Measurements from ENCODE around the gene MYOF.
"Not testable (repeated sequence)": the region's sequence is repeated elsewhere in the genome, so short reads cannot be mapped to it uniquely, and the experiment has no call there.

MYOF gene

DNA sequence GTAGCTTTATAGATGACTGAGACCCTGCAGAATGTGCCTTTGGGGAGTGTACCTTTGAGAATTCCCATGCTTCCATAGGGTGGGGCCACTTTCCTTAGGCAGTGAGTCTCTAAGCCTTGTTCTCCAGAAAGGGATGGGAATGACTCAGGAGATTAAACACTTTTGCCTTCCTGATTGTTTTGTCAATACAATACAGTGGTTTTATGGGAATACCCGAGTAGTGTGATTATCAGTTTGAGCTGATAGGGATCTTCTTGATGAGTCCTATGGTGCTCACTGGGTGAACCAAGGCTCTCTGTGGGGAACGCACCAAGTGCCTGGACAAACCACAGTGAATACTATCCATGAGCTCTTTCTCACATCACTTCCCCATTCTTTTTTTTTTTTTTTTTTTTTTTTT lies 6.3 kb downstream of the MYOF start:
- DNase-seq: no peak

DNA sequence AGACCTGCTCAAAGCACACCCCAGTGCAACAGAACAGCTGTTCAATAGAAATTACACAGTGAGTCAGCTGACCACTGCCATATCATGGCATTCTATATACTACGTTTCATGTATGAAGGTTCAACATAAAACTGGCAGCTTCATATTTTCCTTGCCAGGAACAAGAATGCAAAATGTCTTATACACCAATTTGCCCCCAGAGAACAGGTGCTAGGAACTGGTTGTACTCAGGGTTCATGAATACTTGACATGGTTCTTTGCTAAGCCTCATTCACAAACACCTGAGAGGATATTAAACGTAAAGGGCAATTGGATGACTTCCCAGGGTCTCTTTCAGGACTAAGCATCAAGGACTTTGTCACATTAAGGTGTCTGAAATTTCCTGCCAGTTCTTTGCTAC lies 6.9 kb downstream of the MYOF start:
- no peak for DNase-seq

DNA sequence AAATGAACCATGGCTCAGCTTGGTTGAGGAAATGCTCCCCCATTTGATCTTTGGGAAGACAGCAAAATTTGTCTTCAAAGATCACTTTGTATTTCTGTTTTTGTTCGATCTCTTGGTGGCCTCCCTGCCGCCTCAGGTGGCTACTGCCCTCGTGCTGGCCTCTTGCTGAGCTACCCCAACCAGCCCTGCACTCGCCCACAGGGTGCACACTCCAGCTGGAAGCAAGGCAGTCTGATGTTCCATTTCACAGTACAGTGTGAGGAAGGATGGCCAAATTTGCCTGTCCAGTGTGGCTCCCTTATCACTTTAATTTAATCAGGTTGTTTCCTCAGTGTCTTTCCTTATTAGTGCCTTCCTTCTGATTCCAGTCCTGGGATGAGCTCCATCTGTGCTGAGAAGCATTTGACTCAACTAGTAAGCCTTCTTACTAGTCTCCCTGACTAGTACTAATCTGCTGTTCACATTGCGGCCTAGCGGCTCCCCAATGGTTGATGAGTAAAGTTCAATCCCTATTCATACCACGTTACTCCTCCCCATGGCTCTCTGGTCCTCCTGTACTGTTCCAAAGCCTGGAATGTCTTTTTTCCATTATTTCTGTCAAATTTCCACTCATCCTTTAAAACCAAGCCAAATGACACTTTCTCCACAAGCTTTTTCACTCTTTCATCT lies 8.2 kb downstream of the MYOF start:
- no peak for DNase-seq

DNA sequence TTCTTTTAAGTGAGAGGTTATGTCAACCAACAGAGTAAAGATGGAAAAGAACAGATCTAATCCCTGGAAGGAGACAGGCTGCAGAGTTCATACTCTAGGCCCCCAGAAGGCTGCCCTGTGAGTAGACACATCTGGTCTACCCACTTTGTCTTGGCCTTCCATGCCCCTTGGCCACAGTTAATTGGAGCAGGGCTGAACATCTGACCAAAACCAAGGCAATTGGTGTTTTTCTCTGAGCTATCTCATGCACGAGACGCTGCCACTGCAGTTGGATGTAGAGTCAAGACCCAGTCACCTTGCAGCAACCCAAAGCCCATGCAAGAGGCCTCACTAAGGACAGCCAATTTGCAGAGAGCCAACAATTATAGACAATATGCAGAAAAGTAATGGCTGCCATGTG lies 9.0 kb downstream of the MYOF start:
- no peak for DNase-seq

DNA sequence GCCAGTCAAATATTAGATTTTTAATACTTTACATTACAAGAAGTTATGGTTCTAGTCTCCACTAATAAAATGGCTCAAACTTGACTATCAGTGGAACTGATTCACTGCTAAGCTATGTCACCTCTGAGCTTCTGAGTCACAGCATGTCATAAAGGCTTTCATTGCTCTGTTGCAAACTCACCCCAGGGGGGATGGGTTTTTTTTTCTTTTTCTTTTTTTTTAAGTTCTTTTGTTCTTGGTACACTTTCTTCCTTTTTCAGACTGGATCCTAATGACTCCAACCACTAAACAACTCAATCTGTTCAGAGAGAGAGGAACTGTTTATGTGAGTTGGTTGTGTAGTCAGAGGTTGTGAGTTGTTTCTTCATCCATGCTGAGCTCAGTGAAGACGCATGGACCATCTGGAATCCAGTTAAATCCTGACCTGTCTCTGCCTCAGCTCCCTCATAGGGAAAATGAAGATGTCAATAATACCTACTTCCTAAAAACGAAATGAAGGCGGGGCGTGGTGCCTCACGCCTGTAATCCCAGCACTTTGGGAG lies 11.0 kb downstream of the MYOF start:
- no peak for DNase-seq

DNA sequence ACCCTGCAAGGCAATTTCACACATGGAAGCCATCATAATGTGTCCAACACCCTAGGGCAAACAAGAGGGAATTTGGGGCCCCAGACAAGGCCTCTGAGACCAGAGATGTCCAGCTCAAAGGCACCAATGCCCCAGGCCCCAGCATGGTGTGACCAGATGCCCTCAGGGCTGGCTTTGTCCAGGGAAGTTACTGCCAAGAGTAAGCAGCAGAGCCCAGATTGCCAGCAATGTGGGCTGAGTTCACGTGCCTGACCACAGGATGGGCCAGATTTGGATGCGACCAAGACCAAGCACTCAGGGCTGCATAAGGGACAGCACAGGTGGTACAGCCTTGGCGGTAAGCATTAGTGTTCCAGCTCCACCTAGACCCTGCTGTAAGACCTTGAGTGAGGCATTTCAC lies 12.7 kb downstream of the MYOF start:
- DNase-seq: no peak

DNA sequence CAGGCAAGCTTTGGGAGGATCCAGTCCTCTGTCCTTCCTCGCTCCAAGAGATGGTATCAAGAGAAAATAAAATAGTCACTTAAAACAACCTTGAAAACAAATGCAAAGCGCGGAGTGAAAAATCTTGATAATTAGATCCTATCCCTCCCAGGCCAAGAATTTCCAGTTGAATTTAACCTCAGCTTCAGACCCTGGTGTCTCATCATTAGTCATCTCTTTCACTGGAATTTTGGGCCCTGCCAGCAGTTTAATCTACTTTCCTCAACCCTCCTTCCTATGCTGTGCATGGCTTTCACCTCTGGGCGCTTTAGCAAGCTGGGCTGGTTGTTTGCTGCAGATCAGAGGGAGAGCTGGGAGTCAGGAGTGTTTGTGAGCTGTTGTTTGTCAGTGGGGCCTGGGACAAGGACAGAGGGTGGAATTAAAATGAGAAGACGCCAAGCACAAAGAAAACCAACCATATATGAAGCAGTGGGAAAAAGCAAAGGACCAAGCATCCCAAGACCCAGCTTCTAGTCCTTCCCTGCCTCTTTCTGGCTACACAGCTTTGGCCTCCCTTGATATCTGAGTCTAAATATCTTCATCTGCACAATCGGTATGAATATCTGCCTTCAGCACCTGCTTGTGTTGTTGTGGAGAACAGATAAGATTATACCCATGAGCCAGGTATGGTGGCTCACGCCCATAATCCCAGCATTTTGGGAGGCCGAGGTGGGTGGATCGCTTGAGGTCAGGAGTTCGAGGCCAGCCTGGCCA lies 13.5 kb downstream of the MYOF start:
- DNase-seq: no peak

DNA sequence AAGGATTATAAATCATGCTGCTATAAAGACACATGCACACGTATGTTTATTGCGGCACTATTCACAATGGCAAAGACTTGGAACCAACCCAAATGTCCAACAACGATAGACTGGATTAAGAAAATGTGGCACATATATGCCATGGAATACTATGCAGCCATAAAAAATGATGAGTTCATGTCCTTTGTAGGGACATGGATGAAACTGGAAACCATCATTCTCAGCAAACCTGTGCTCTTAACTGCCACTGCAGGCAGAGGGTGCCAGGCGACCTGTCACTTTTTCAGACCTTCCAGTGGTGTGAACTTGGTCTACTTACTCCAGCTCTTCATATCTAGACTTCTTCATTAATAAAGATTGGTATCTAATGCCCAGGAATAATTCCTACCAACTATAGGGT lies 14.5 kb downstream of the MYOF start:
- not testable (repeated sequence) for DNase-seq

DNA sequence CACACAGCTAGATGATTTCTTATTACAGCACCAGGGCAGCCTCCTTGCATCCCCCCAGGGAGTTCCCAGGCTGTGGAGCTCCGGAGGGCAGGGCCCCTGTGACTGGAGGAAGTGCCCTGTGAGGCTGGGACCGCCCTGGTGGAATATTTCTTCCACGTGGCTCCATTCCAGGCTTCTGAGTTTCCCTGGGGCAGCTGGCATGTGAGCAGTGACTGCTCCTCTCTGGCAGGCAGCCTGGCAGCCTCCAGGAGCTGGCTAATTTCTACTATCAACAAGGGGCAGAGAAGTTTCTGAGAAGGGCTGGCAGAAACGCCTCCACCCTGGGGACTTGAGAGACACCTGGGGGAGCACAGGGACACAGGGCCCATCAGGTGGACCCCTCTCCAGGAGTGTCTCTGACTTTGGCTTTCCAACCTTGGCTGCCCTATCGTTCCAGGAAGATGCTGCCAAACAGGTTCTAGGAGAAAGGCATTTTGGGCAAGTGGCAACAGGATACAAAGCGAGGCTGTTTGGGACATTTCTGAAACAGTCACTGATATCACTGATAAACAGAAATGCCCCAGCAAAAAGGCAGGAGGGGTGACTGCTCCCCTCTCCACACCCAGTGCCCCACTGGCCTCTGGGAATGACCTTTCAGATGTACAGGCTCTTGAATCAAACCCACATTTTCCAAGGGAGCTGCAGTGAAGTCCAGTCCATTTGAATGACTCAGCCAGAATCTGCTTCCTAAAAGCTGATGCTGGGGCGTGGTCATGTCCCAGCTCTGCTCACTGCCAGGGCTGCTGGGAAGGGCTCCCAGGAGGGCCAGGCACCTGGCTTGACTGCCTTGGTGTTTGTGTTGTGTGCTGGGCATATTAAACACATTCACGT lies 16.1 kb downstream of the MYOF start:
- no peak for DNase-seq

DNA sequence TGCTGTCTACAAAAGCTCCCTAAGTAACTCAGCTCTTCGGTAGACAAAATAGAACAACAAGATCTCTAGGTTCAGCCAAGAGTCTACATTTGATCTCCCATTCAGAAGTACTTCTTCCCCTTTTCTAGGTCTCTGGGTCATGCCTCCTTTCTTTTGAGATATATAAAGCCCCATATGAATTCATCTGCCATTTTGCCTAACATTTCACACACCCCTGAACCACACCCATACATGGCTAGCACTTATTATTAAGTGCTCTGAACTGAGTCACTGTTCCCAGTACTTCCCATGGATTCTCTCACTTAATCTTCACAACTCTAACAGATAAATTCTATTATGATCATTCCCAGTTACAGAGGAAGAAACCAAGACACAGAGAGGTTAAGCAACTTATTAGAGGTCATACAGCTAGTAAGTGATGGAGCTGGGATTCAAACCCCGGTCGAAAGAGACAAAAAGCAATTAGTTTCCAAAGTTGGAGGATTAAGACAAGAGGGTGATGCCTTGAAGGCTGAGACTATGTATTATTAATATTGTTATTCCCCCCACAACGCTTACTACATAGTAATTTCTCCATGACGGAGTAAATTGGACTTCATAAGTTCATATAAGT lies 17.3 kb downstream of the MYOF start:
- DNase-seq: no peak

DNA sequence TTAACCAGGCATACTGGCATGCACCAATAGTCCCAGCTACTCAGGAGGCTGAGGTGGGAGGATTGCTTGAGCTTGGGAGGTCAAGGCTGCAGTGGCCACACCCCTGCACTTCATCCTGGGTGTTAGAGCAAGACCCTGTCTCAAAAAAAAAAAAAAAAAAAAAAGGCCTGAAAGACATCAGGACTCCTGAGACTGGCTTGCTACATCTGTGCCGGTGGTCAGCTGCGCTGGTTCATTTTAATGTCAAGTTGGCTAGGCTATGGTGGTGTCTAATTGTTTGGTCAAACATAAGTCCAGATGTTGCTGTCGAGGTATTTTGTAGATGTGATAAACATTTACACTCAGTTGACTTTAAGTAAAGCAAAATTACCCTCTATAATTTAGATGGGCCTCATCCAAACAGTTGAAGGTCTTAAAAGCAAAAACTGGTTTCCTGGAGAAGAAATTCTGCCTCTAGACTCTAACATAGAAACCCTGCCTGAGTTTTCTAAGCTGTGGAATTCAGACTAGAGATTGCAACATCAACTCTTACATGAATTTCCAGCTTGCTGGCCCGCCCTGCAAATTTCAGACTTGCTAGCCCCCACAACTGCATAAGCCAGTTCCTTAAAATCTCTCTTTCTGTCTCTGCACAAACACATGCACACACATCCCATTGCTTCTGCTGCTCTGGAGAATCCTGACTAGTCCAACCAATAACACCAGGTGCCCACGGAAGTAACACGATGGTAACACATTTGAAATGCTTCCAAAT lies 18.2 kb downstream of the MYOF start:
- no peak for DNase-seq

DNA sequence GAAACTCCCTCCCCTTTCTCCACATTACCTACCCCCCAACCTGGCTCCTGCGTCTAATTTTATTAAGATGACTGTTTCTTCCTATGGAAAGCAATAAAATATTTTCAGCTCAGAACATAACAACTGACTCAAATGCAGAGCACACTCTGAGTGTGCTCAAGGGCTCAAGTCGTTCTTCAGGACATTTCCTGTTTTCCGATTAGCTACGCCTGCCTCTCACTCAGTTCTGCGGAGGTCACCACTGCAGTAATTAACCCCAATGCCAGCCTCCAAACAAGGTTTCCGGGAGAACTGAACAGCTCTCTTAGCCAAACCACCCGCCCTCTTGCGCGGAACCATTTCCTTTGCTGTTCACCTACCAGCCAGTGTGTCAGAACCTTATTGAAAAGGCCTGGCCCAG lies 19.3 kb downstream of the MYOF start:
- peak; percentile 60 to 69 for DNase-seq

DNA sequence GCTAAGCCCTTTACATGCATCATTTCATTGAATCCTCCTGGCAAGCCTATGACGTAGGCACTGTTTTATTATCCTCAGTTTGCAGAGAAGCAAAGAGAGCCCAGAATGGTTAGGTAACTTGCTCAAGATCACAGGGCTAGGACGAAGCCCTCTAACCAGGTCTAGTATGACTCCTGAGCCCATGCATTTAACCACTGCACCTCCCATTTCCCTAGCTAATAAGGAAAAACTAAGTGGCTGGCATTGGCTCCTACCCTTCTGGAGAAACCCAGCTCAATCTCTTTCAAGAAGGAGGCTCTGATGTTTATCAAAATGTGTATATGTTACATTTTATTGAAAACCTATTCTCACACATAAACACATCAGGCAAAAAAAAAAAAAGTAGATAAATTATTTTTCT lies 19.8 kb downstream of the MYOF start:
- DNase-seq: no peak

DNA sequence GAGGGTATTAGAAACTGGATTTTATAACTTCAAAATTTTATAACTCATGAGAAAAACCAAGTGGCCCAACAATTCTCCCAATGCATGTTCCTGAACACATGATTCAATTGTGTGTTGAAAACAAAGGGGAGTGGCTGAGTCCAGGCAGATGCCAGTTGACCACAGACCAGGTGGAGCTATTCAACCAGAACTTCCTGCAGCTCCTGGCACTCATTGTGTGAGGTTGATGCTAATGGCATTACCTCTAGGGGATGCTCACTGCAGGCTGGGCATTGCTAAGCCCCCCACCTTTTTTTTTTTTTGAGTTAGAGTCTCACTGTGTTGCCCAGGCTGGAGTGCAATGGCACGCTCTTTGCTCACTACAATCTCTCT lies 20.3 kb downstream of the MYOF start:
- no peak for DNase-seq

DNA sequence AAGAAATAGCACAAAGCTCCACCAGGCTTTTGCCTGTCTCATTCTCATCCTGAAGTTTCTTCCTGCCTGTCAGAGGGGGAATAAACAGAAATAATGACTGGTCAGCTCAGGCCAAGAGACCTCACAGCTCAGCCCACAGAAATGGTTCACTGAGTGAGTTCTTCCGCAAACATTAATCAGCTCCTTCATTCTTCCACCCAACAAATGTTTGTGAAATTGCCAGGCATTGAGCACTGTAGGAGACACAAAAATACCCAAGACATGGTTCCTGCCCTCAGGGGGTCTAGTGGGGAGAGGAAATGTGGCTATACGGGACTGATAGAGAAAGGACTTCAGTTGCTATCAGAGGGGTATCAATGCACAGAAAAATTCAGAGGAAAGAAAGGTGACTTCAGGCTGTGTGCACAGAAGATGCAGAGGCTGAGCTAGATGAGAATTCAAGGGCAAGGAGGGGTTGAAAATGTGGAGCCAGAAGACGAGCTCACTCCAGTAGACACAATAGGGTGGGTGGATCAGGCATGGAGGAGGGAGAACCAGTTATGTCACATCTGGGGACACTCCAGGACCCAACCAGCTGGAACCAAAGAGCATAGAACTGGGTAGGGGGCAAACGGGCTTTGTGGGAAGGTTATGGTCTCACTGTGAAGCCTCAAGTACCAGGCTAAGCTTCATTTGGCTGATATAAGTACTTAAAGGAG lies 20.9 kb downstream of the MYOF start:
- no peak for DNase-seq

DNA sequence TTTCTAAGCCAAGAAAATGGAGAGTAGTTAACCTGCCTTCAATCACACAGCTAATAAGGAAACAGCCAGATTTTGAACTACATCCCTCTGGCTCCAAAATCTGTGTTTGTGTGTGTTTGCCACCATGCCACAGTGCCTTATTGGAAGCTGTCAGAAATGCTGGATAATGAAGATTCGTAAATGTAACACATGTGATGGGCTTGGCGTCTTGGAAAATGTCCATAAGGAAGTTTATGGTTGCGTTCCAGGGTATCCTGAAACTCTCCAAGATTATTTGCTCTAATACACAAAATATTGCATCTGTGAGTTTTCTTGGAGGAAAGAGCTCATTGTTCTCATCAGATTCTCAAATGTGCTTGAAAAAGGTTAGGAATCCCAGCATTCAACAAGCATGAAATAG lies 22.7 kb downstream of the MYOF start:
- no peak for DNase-seq

DNA sequence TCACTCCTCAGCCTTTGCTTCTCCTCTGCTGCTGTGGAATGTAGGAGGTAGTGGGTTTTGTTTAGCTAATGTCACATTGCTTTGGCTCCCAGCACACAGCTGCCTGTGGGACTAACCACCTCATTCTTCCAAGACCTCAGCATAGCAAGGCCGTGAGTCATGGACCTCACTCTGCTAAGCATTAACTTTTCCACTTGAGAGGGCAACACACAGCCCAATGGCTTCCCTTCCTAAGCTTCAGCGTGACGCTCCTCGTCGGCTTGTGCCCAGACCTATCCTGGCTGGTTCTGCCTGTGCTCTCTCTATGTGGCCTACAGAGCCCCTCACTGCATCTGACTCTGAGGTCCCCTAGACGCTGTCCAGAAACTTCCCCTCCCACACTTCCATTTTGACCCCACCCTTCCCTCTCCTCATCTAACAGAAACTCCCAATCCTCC lies 23.3 kb downstream of the MYOF start:
- DNase-seq: peak in 1 of 2 experiments; percentile 41

DNA sequence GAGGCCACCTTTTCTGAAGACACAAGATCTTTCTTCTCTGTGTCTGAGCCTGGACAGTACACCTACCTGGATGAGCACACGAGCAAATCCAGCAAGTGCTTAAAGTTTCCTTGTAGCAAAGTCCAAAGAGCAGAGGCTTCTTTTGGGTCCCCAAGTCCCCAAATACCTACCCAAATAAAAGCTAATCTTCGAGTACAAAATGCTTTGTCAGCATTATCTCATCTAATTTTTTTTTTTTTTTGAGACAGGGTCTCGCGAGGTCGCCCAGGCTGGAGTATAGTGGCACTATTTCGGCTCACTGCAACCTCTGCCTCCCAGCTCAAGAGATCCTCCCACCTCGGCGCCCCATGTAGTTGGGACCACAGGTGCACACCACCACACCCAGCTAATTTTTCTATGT lies 24.6 kb downstream of the MYOF start:
- no peak for DNase-seq

DNA sequence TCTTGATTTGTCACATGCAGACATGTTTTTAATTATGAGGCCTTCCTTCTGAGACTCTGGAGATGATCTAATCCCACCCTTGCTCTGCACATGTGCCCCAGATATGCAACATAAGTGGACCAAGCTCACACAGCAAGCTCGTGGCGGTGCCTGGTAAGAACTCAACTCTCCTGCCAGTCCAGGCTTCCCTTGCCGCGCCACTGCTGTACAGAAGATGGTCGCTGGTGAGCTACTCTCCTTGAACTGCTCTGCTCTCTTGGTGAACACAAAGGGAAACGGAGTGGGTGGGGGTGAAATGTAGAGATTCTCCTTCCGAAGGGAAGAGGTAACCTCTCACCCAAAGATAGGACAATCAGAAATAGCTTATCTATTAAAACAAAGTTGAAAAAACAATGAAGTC lies 25.7 kb downstream of the MYOF start:
- no peak for DNase-seq

DNA sequence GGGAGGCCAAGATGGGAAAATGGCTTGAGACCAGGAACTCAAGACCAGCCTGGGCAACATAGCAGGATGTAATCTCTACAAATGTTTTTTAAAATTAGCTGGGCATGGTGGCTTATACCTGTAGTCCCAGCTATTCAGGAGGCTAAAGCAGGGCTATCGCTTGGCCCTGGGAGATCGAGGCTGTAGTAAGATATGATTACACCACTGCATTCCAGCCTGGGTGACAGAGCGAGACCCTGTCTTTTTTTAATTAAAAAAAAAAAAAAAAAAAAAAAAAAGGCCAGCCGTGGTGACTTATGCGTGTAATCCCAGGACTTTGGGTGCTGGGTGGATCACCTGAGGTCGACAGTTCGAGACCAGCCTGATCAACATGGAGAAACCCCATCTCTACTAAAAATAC lies 27.4 kb downstream of the MYOF start:
- DNase-seq: no peak

DNA sequence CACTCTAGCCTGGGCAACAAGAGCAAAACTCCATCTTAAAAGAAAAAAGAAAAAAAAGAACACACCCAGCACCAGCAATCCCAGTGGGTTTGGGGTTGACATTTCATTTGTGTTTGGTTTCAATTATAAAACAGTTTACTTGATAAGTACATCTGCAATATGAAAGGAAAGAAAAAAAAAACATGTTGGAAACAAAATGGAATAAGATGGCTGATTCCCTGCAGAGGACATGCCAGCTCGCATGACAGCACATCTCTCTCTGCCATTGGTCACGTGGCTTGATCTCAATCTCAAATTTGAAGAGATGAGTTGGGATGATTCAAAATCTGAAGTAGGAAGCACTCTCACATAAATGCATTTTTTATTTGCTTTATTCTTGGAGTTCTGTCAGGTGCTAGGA lies 28.0 kb downstream of the MYOF start:
- no peak for DNase-seq

DNA sequence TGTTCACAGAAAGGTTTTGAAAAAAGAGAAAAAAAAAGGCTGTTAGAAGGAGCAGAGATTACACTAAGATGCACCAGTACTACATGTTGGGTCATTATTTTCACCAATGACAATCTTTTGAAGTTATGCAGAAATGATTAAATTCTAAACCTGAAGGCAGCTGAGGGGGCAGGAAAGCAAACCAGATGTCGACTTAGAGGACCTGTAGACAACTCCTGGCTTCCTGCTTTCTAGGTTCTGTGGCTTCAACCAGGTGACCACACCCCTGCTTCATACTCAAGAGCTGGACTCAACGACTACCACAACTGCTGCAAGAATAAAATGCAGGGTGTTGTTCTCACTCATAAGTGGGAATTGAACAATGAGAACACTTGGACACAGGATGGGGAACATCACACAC lies 30.0 kb downstream of the MYOF start:
- peak in 1 of 2 experiments; percentile 42 for DNase-seq

All from activated T-cell treated with anti-CD3 and anti-CD28 coated beads, Interleukin-2, amount 50 U/mL, for 48 hours (primary cell).